Aorta (tissue), 5 donors: ENCODE results near the gene PLEKHA8. TPM values are rescaled to one million over a fixed set of nuclear protein-coding genes. Genes with fewer than 3 reads are reported as not detected.
"Not testable (repeated sequence)": the region's sequence is repeated elsewhere in the genome, so short reads cannot be mapped to it uniquely, and the experiment has no call there.

Source experiments
- ATAC-seq: fragments of 200-7000 bp; cut with Tn5 transposase; one replicate; pipeline ENCODE4 v1.9.1; 2022; ENCODE audit warnings: moderate library complexity; ENCODE audit not compliant: low FRiP score
- DNase-seq, 2 donors: peaks; one replicate each; pipeline ENCODE4 v3.0.0-alpha.2; 2020
- H3K27ac ChIP-seq, 2 donors: one replicate each; pipeline ENCODE4 v1.5.1; 2013; ENCODE audit warnings: low read length in 2 of 2, mild to moderate bottlenecking in 2 of 2, moderate library complexity in 2 of 2, control low read depth in 1 of 2, inconsistent platforms in 1 of 2, low read depth in 1 of 2
- H3K27me3 ChIP-seq, 2 donors: one replicate each; pipeline ENCODE4 v1.6.1; 2013; ENCODE audit warnings: control low read depth in 1 of 2, low read length in 1 of 2, mild to moderate bottlenecking in 1 of 2, moderate library complexity in 1 of 2; ENCODE audit not compliant: insufficient read depth in 2 of 2, control insufficient read depth in 1 of 2
- H3K36me3 ChIP-seq, 2 donors: one replicate each; pipeline ENCODE4 v1.6.1; 2013; ENCODE audit warnings: control low read depth in 1 of 2, low read length in 1 of 2, mild to moderate bottlenecking in 1 of 2; ENCODE audit not compliant: insufficient read depth in 2 of 2, control insufficient read depth in 1 of 2
- H3K4me1 ChIP-seq, 2 donors: one replicate each; pipeline ENCODE4 v1.6.1; 2013; ENCODE audit warnings: low read length in 2 of 2, control low read depth in 1 of 2, mild to moderate bottlenecking in 1 of 2, moderate library complexity in 1 of 2; ENCODE audit not compliant: insufficient read depth in 2 of 2, control insufficient read depth in 1 of 2
- H3K4me3 ChIP-seq, 2 donors: one replicate each; pipeline ENCODE4 v1.5.1; 2013; ENCODE audit warnings: low read length in 2 of 2, control low read depth in 1 of 2, mild to moderate bottlenecking in 1 of 2
- H3K9me3 ChIP-seq: one replicate; pipeline ENCODE4 v1.6.1; 2013; ENCODE audit warnings: mild to moderate bottlenecking, low read length; ENCODE audit not compliant: control insufficient read depth
- WGBS, 2 donors: extraction: QIAGEN DNeasy Blood & Tissue Kit; methylation state at CpG; one replicate each; pipeline ENCODE4 v1.1.7; 2013; 5-methylcytosine and 5-hydroxymethylcytosine counted together
- intact Hi-C, 2 donors: fragments of 100-400 bp; cut with DNase I; formaldehyde crosslinking; loops; one replicate each; pipeline versions ENCODE4 v1.14.2 to v1.15.0; 2022
- polyA plus RNA-seq, 2 donors: library from polyadenylated mRNA; stranded (reverse); fragments of 200-250 nt; gene quantifications; one replicate each; pipeline ENCODE4 v1.2.3, GENCODE V29; 2013
- total RNA-seq, 2 donors: library from RNA; stranded (reverse); fragmentation: NEBNext Ultra II Directional; extraction: Animal tissue kit (Norgen Biotek cat#: 25700); gene quantifications; one replicate each; pipeline ENCODE4 v1.2.1, GENCODE V29; 2021
- donor health status: healthy with polysubstance abuse.
- donor health status: Bipolar disorder and iron deficiency.
- donor health status: DM: no; HTN: no; CAD: no.
- donor health status: DM: no; HTN: no; CAD: no.
- donor health status: DM: yes; HTN: yes; CAD: no.

PLEKHA8 gene
- total and polyA plus RNA-seq, 4 donors, result 3.1 to 17.1 (median 9.5) TPM

DNA sequence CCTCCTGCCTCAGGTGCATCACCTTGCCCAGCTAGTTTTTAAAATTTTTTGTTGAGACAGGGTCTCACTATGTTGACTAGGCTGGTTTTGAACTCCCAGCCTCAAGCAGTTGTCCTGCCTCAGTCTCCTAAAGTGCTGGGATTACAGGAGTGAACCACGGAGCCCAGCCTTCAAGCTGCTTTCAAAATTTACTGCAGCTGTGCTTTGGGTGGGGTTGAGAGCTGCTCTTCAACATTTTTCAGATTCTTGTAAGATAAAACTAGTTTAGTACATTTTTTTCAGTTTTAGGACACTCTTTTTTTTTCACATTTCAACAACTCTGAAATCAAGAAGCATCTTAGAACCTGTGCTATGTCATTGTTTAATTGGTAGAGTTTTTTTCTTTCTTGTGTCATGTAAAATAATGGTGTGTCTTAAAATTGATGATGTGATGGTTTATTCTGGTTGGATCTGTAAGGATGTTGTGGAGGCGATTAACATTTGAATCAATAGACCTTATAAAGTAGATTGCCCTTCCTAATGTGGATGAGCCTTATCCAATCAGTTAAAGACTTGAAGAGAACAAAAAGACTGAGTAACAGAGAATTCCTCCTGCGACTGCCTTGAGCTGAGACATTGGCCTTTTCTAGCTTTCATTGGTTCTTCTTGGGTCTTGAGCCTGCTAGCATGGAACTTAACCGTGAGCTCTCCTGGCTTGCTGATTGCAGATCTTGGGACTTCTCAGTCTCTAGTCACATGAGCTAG lies 13.5 kb downstream of the PLEKHA8 start:
- intact Hi-C loops, result no loop called here
- no peak for ATAC-seq
- H3K36me3 ChIP-seq, result peaks cover 0 to 3% of the 10 kb centered on the region in 2 donors
- WGBS, 2 donors, result 96 to 97% methylated on average over 4 of the region's 4 CpGs
- H3K4me3 ChIP-seq, result no peak overlapping the region
- no peak overlapping the region for H3K27ac ChIP-seq
- no peak for DNase-seq
- H3K27me3 ChIP-seq, result no peaks in the 10 kb centered on the region
- no peaks in the 10 kb centered on the region for H3K4me1 ChIP-seq
- H3K9me3 ChIP-seq, result no peaks in the 10 kb centered on the region

DNA sequence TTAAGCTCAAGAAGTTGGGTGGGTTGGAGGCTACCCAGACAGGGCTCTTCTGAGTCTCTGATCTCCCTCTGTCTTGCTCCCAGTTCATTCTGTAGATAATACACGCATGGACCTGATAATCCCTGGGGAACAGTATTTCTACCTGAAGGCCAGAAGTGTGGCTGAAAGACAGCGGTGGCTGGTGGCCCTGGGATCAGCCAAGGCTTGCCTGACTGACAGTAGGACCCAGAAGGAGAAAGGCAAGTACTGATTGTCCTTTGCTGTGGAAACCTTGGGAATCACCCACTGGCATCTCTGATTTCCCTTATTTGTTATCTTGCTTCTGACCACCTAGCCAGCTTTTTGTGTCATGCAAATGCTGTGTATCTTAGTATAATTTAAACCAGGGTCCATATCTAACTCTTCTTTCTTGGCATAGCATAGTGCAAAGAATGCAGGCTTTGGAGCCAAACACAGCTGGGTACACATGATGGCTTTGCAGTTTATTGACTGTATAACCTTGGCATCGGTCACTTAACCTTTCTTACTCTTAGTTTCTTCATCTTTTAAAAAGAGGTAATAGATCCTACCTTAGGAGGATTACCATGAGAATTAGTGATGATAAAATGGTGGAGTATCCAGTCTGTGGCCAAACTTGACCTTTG lies 18.0 kb downstream of the PLEKHA8 start:
- H3K27me3 ChIP-seq, result no peaks in the 10 kb centered on the region

DNA sequence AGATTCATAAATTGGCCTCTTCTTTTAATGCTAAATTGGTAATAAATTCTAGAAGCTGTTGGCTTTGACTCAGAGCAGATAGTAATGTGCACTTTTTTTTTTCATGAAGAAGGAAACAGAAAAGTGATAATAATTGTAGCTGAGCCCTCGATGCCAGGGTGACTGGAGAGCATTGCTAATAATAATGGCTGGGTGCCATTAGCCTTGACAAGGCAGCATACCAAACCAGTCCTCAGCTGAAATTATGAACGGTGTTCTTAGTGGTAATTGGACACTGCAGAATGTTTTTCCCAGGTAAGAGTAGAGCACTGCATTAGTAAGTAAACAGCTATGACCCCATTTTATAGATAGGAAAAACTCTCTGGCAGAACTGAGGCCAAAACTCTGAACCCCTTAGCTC lies 18.9 kb downstream of the PLEKHA8 start:
- H3K4me1 ChIP-seq, result no peaks in the 10 kb centered on the region
- H3K36me3 ChIP-seq, result peaks cover 2 to 3% of the 10 kb centered on the region in 2 donors
- no peak overlapping the region for H3K27ac ChIP-seq
- no peaks in the 10 kb centered on the region for H3K9me3 ChIP-seq
- no peaks in the 10 kb centered on the region for H3K27me3 ChIP-seq
- H3K4me3 ChIP-seq, result no peak overlapping the region
- intact Hi-C loops, result no loop called here
- 7 to 11% methylated on average over 2 of the region's 2 CpGs for WGBS, 2 donors
- DNase-seq (no peak), ATAC-seq (no peak)

More for the DNA sequence above, 18.0 kb downstream of the PLEKHA8 start:
- no peak for ATAC-seq
- Histone ChIP-seq H3K27ac (no peak overlapping the region), H3K36me3 (peaks cover 2 to 3% of the 10 kb centered on the region in 2 donors), H3K9me3 (no peaks in the 10 kb centered on the region), H3K4me1 (no peaks in the 10 kb centered on the region), H3K4me3 (no peak overlapping the region)
- DNase-seq, result no peak
- WGBS, 2 donors, result 75 to 77% methylated on average over 3 of the region's 3 CpGs
- intact Hi-C loops, result no loop called here

DNA sequence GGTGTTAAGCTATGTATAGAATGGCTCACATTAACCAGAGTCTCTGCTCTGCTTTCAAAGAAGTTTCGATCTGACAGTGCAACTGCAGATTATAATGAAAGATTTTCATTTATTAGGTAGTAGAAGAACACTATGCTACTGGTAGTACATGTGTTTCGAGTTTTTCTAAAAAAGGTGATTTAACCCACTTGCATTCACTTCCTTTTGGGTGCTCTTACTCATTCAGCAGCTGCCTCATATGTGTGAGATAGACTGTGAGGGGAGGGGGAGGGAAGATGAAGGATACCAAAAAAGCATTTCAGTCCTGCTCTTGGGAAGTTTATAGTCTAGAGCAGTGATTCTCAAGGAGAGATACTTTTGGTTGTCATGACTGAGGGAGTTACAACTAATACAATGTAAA lies 20.4 kb downstream of the PLEKHA8 start:
- Histone ChIP-seq H3K4me1 (no peaks in the 10 kb centered on the region), H3K27me3 (no peaks in the 10 kb centered on the region), H3K27ac (no peak overlapping the region), H3K4me3 (no peak overlapping the region), H3K9me3 (no peaks in the 10 kb centered on the region), H3K36me3 (peaks cover 2 to 5% of the 10 kb centered on the region in 2 donors)
- 83 to 92% methylated on average over 2 of the region's 2 CpGs for whole genome bisulfite sequencing, 2 donors
- intact Hi-C loops, result no loop called here
- ATAC-seq (no peak), DNase-seq (no peak)

DNA sequence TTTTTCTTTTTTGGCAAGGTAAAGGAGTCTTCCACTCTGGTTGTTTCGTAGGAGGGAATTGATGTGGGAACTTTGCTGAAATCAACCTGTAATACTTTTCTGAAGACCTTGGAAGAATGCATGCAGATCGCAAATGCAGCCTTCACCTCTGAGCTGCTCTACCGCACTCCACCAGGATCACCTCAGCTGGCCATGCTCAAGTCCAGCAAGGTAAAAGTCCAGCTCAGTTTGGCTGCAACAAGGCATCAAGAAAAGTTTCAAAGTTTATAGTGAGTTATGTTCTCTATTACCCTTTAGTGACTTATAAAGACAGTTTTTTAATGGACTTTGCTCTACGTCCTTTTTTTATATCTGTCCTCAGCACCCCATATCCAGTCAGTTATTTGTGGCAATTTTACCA lies 21.0 kb downstream of the PLEKHA8 start:
- ATAC-seq (no peak), DNase-seq (no peak)
- no peaks in the 10 kb centered on the region for H3K27me3 ChIP-seq
- WGBS, 2 donors, result 92 to 93% methylated on average over 4 of the region's 4 CpGs
- no peak overlapping the region for H3K27ac ChIP-seq
- no peak overlapping the region for H3K4me3 ChIP-seq
- peaks cover 5 to 6% of the 10 kb centered on the region in 2 donors for H3K36me3 ChIP-seq
- intact Hi-C loops, result no loop called here
- H3K4me1 ChIP-seq, result no peaks in the 10 kb centered on the region
- H3K9me3 ChIP-seq, result no peaks in the 10 kb centered on the region

DNA sequence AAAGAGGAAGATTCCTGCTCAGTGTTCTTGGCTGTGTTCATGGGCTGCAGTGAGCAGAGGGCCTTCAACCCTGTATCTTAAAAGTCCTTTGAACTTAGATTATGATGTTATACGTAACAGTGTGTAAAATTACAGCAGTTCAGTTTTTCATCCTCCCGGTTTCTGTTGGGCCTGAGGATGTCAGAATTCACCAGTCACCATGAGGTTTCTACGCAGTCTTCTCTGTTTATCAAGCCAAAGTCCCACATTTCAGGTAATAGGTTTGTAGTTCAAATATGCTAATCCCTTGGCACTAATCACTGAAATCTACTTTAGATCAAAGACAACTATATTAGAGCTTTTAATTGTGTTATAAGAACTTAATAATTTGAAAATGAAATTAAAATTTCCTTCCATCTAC lies 24.9 kb downstream of the PLEKHA8 start:
- ATAC-seq (no peak), DNase-seq (no peak)
- H3K4me3 ChIP-seq, result no peak overlapping the region
- no peaks in the 10 kb centered on the region for H3K9me3 ChIP-seq
- no peaks in the 10 kb centered on the region for H3K4me1 ChIP-seq
- intact Hi-C loops, result no loop called here
- peaks cover 3 to 5% of the 10 kb centered on the region in 2 donors for H3K36me3 ChIP-seq
- no peaks in the 10 kb centered on the region for H3K27me3 ChIP-seq
- WGBS, 2 donors, result 96% methylated on average over 3 of the region's 3 CpGs
- no peak overlapping the region for H3K27ac ChIP-seq

DNA sequence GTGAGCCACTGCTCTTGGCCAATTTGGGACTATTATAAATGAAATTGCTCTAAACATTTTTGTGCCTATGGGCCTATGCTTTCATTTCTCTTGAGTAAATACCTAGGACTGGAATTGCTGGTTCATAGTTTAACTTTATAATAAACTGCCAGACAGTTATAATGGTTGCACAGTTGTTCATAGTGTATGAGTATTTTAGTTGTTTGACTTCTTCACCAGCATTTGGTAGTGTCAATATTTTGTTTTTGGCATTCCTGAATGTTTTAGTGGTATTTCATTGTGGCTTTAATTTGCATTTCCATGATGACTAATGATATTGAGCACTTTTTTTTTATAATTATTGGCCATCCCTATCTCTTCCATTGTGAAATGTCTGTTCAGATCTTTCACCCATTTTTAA lies 29.5 kb downstream of the PLEKHA8 start:
- Histone ChIP-seq H3K36me3 (peaks cover 3 to 5% of the 10 kb centered on the region in 2 donors), H3K27me3 (no peaks in the 10 kb centered on the region), H3K4me1 (no peaks in the 10 kb centered on the region), H3K9me3 (no peaks in the 10 kb centered on the region), H3K27ac (no peak overlapping the region), H3K4me3 (no peak overlapping the region)
- ATAC-seq (no peak), DNase-seq (no peak)
- intact Hi-C loops, result no loop called here

DNA sequence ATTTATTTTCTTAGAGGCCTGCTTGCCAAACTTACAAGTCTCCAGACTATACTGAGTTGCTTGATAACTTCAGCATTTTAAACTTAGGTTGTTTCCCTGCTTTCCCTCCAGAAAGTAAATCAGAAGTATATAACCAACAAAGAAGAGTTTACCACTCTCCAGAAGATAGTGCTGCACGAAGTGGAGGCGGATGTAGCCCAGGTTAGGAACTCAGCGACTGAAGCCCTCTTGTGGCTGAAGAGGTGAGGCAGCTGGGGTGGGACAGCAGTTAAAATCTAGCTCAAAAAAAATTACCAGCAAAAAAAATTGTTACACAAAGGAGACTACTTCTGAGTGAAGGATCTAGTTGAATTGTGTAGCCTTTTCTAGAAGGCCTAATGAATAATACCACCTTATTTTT lies 33.6 kb downstream of the PLEKHA8 start:
- DNase-seq (peak in 1 of 2 donors; percentile 52), ATAC-seq (peak; percentile 85)
- not testable (repeated sequence) for H3K4me1 ChIP-seq, H3K27me3 ChIP-seq, H3K36me3 ChIP-seq, H3K4me3 ChIP-seq, H3K9me3 ChIP-seq
- intact Hi-C loops, result loop anchor here (5.0 to 10.0 kb wide), 5 partner anchors 107 to 309 kb away; no protein-coding TSS in a partner anchor
- H3K27ac ChIP-seq, result peak overlapping the region in 1 of 2 donors; percentile 28
- 4 to 5% methylated on average over 3 of the region's 3 CpGs for WGBS, 2 donors

DNA sequence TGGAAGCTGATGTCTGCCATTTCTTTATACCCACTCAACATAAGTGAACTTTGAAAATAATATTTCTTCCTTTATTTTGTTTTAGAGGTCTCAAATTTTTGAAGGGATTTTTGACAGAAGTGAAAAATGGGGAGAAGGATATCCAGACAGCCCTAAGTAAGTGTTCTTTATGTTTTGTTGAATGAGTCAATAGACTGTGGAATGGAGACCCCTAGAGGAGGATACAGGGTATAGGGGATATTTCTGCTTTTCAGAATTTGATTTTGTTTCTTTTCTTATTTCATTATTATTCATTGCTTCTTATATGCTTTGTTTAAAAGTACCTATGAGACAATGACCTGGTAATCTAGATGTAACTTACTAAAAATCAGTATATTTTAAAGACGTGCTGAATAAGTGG lies 34.4 kb downstream of the PLEKHA8 start:
- WGBS, 2 donors, result 65 to 66% methylated on average over 1 of the region's 1 CpG
- Histone ChIP-seq H3K4me3 (no peak overlapping the region), H3K27me3 (no peaks in the 10 kb centered on the region), H3K36me3 (no peaks in the 10 kb centered on the region), H3K27ac (no peak overlapping the region), H3K4me1 (no peaks in the 10 kb centered on the region), H3K9me3 (no peaks in the 10 kb centered on the region)
- ATAC-seq (peak; percentile 83), DNase-seq (no peak)
- intact Hi-C loops, result loop anchor here (5.0 to 10.0 kb wide), 5 partner anchors 108 to 310 kb away; no protein-coding TSS in a partner anchor
